ENCODE results near the gene EHHADH. TPM values are rescaled to one million over a fixed set of nuclear protein-coding genes. Genes with fewer than 3 reads are reported as not detected.
A peak's percentile ranks its signal among the peaks of the same experiment; 100 is the strongest.
"Not testable (repeated sequence)": the region's sequence is repeated elsewhere in the genome, so short reads cannot be mapped to it uniquely, and the experiment has no call there.

Gene EHHADH
- total RNA-seq = 1 to 10 TPM; 3.8 to 4.0 TPM

DNA sequence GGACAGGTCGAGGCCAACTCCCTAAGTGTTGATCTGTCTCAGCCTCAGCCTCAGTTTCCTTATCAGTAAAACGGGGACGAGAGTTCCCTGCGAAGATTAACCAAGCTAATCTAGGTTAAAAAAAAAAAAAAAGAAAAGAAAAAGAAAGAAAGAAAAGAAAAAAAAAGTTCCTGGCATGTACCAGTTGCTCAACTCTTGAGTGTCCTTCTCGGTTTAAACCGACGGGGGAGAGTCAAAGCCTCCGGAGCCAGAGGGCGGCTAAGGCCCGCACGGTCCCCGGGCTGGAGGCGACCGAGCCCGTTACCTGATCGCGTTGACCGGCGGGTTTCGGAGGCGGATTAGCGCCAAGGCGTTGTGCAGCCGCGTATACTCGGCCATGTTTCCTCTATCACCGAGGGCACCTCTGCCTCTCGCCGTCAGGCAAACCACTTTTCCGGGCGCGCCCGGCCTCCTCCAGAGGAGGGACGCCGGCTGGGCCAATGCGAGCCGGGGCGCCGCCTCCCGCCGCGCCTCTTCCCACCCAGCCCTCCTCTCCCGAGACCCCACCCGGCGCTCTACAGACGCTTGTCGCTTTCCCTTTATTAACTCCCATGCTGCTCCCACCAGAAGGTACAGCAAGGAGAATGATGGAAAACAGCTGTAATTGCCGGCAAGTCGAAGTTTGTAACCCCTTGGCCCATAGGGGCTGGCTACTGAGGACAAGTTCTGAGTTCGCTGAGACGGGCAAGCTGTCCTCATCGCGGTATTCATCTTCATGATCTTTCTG is at the start of gene EHHADH:
EHHADH (minus strand) TSS at position 405 of the 766 bp plus-strand sequence; CDS start at position 378, 27 bp downstream.
- CTCF ChIA-PET = interaction anchor here (1.4 kb wide), 1 partner anchor 9 kb away, joined by 3 read pairs; no protein-coding TSS in a partner anchor
- Mint-ChIP-seq H3K27ac (peak within 1 kb of the TSS; percentile 68), H3K27me3 (peaks cover 6% of the 10 kb centered on the region), H3K4me3 (peak within 1 kb of the TSS; percentile 71), H3K36me3 (peaks cover 3% of the 10 kb centered on the region), H3K9me3 (ENCODE audit: low read depth) (no peaks in the 10 kb centered on the region), H3K4me1 (peaks cover 5% of the 10 kb centered on the region)
- ATAC-seq (peak; percentile 99), DNase-seq (peak; percentile 76)

GRCh38 chr3:185299918-185300426 is 46.1 kb upstream of the EHHADH start:
- DNase-seq; CTCF ChIA-PET; H3K9me3 Mint-ChIP-seq (ENCODE audit: low read depth); ATAC-seq; H3K27ac Mint-ChIP-seq; H3K36me3 Mint-ChIP-seq; H3K27me3 Mint-ChIP-seq: not testable (repeated sequence)
- Mint-ChIP-seq H3K4me3 (peak overlapping the region; percentile 9), H3K4me1 (peaks cover 19% of the 10 kb centered on the region)

- DNase-seq (no peak), ATAC-seq (no peak)
- Mint-ChIP-seq H3K9me3 (ENCODE audit: low read depth) (no peaks in the 10 kb centered on the region), H3K27ac (no peak overlapping the region), H3K4me1 (peaks cover 19% of the 10 kb centered on the region), H3K27me3 (no peaks in the 10 kb centered on the region), H3K36me3 (peaks cover 4% of the 10 kb centered on the region), H3K4me3 (no peak overlapping the region)
- CTCF ChIA-PET = no interaction called here
Observed at GRCh38 chr3:185297867-185298266, 44.0 kb upstream of the EHHADH start.

DNA sequence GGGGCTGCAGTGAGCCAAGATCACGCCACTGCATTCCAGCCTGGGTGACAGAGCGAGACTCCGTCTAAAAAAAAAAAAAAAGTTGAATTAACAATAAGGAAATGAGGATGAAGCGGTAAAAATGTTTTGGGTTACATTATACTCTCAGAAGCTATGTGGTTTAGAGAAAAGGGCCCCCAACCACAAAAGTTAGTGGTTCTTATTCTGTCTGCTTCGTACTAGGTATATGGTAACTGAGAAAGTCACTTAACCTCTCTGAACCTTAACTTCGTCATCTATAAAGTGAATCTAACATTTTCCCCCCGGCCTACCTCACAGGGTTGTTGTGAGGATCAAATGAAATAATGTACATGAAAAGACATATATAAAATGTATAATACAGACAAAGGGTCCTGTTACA is 38.4 kb upstream of the EHHADH start:
- Mint-ChIP-seq H3K36me3 (peaks cover 10% of the 10 kb centered on the region), H3K27me3 (no peaks in the 10 kb centered on the region), H3K9me3 (ENCODE audit: low read depth) (no peaks in the 10 kb centered on the region), H3K27ac (no peak overlapping the region), H3K4me3 (no peak overlapping the region), H3K4me1 (peaks cover 18% of the 10 kb centered on the region)
- DNase-seq = no peak
- peak; percentile 51 for ATAC-seq
- CTCF ChIA-PET = interaction anchor here (1.1 kb wide), 1 partner anchor 16 kb away, joined by 6 read pairs; no protein-coding TSS in a partner anchor

DNA sequence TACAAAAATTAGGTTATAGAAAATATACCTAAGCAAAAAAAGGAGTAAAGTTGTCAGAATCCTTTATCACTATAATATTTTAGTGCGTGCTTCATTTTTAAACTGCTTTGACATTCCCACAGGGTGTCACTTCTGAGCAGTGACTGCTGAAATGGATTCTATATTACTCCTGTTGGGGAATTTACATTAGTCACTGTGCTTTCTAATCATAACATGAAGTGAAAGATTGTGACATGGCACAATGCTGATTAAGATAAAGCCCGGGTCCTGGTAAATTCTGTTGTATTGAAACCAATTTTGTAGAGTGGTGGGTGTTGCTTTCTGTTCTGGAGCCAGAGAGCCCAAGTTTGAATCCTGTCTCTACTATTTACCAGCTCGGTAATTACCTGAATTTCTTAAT is 36.4 kb upstream of the EHHADH start:
- Mint-ChIP-seq H3K36me3 (peaks cover 11% of the 10 kb centered on the region), H3K4me3 (no peak overlapping the region), H3K9me3 (ENCODE audit: low read depth) (no peaks in the 10 kb centered on the region), H3K27ac (no peak overlapping the region), H3K4me1 (peaks cover 20% of the 10 kb centered on the region), H3K27me3 (no peaks in the 10 kb centered on the region)
- no peak for ATAC-seq
- CTCF ChIA-PET = no interaction called here
- no peak for DNase-seq

DNA sequence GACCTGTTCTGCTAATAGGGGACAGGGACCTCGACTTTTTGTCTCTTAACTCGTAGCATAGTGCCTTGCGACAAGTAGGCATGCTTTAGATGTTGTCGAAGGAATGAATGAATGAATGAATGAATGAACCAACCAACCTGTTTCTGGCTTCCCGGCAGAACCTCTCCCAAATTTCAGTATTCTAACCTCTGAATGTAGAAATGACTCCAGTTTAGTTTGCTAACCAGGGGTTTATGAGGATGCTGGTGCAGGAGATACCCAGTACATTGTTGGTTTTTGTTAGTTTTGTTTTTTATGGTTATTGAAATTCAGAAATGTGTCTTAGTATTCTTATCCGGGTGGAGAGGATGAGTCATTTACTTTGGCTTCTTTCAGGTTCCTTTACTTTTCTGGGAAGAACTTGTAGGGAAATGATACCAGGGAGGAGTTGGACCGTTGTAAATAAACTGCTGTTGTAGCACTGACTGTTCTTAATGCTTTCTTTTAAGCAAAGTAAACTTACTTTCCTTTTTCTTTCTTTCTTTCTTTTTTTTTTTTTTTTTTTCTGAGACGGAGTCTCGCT is 29.6 kb upstream of the EHHADH start:
- Mint-ChIP-seq H3K36me3 (peaks cover 1% of the 10 kb centered on the region), H3K27ac (peak overlapping the region; percentile 93), H3K4me3 (peak overlapping the region; percentile 94), H3K27me3 (peaks cover 6% of the 10 kb centered on the region), H3K4me1 (peaks cover 35% of the 10 kb centered on the region), H3K9me3 (ENCODE audit: low read depth) (no peaks in the 10 kb centered on the region)
- ATAC-seq = no peak
- DNase-seq = no peak
- CTCF ChIA-PET = no interaction called here

GRCh38 chr3:185282696-185283373 is 29.0 kb upstream of the EHHADH start:
- DNase-seq (peak; percentile 97), ATAC-seq (peak; percentile 99)
- H3K36me3 Mint-ChIP-seq = peaks cover 1% of the 10 kb centered on the region
- CTCF ChIA-PET = no interaction called here
- peak overlapping the region; percentile 94 for H3K4me3 Mint-ChIP-seq
- peaks cover 6% of the 10 kb centered on the region for H3K27me3 Mint-ChIP-seq
- no peaks in the 10 kb centered on the region for H3K9me3 Mint-ChIP-seq (ENCODE audit: low read depth)
- peaks cover 35% of the 10 kb centered on the region for H3K4me1 Mint-ChIP-seq
- peak overlapping the region; percentile 93 for H3K27ac Mint-ChIP-seq

DNA sequence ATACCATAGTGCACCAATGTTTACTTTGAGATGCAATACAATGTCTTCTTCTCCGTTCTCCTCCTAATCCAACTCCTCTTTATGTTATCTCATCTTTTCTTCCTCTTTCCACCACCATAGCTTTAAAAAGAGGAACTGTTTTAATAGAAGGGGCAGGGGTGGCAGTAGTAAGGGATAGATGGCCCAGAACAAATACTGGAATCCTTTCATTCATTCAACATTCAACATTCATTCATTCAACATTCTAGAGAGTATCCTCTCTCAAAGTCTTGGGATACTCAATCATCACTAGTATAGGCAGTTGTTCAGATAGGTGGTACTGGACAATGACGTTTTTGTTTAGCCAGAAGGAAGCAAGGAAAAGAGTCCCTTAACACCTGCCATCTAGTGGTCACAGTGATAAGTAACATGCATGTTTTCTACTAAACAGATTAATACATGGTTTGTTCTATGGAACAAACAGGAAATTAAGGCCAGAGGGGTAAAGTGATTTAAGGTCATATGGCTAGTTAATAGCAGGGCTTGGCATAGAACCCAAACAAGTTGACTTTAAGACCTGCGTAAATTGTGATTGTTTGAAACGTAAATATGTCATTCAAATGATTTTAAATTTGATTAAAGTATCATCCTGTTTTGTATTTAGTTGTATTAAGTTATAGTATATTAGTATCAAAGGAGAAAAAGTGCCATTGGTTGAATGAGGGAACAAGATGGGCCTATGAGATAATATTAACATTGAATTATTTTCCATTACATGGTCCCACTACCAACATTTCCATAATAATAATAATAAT is 26.9 kb upstream of the EHHADH start:
- H3K4me3 Mint-ChIP-seq = no peak overlapping the region
- CTCF ChIA-PET = interaction anchor here (1.2 to 2.8 kb wide), 2 partner anchors 13 to 28 kb away, joined by 4 to 9 read pairs; no protein-coding TSS in a partner anchor
- peaks cover 1% of the 10 kb centered on the region for H3K36me3 Mint-ChIP-seq
- H3K27ac Mint-ChIP-seq = no peak overlapping the region
- H3K9me3 Mint-ChIP-seq (ENCODE audit: low read depth) = no peaks in the 10 kb centered on the region
- ATAC-seq (no peak), DNase-seq (no peak)
- peaks cover 35% of the 10 kb centered on the region for H3K4me1 Mint-ChIP-seq
- H3K27me3 Mint-ChIP-seq = peaks cover 12% of the 10 kb centered on the region

GRCh38 chr3:185279587-185280138 is 25.8 kb upstream of the EHHADH start:
- DNase-seq (no peak), ATAC-seq (no peak)
- Mint-ChIP-seq H3K27me3 (peaks cover 15% of the 10 kb centered on the region), H3K27ac (no peak overlapping the region), H3K36me3 (no peaks in the 10 kb centered on the region), H3K9me3 (ENCODE audit: low read depth) (no peaks in the 10 kb centered on the region), H3K4me3 (no peak overlapping the region), H3K4me1 (peaks cover 28% of the 10 kb centered on the region)
- CTCF ChIA-PET = interaction anchor here (2.6 to 2.8 kb wide), 2 partner anchors 12 to 29 kb away, joined by 8 to 9 read pairs; no protein-coding TSS in a partner anchor

GRCh38 chr3:185276415-185276814 is 22.6 kb upstream of the EHHADH start:
- no peak overlapping the region for H3K4me3 Mint-ChIP-seq
- peaks cover 6% of the 10 kb centered on the region for H3K4me1 Mint-ChIP-seq
- ATAC-seq (no peak), DNase-seq (no peak)
- H3K9me3 Mint-ChIP-seq (ENCODE audit: low read depth) = no peaks in the 10 kb centered on the region
- CTCF ChIA-PET = no interaction called here
- H3K27ac Mint-ChIP-seq = no peak overlapping the region
- peaks cover 28% of the 10 kb centered on the region for H3K27me3 Mint-ChIP-seq
- H3K36me3 Mint-ChIP-seq = no peaks in the 10 kb centered on the region

DNA sequence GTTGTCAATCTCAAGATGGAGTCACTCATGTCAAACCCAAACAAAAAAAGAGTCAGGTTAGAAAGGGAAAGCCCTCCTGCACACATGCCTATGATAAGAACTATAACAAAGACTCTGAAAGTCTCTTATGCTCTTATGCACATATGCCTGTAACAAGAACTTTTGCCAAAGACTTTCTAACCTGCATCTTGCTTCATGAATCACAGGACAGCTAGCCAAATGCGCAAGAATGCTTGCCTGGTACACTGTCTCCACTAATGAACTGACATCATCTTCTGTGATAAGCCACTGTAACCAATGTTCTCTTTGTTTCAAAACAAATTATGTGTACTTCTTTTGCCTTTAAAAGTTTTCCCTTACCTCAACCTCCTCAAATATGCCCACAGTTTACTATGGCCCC is 18.2 kb upstream of the EHHADH start:
- H3K27ac Mint-ChIP-seq = no peak overlapping the region
- no peaks in the 10 kb centered on the region for H3K9me3 Mint-ChIP-seq (ENCODE audit: low read depth)
- CTCF ChIA-PET = no interaction called here
- H3K36me3 Mint-ChIP-seq = no peaks in the 10 kb centered on the region
- H3K4me1 Mint-ChIP-seq = no peaks in the 10 kb centered on the region
- ATAC-seq = no peak
- no peak for DNase-seq
- no peak overlapping the region for H3K4me3 Mint-ChIP-seq
- H3K27me3 Mint-ChIP-seq = peaks cover 35% of the 10 kb centered on the region

GRCh38 chr3:185270956-185271332 is 17.1 kb upstream of the EHHADH start:
- no peak for DNase-seq
- CTCF ChIA-PET = interaction anchor here (0.9 kb wide), 1 partner anchor 37 kb away, joined by 6 read pairs; no protein-coding TSS in a partner anchor
- ATAC-seq = no peak

More at GRCh38 chr3:185270956-185271332, 17.1 kb upstream of the EHHADH start:
- H3K27ac Mint-ChIP-seq = no peak overlapping the region
- no peaks in the 10 kb centered on the region for H3K36me3 Mint-ChIP-seq
- no peak overlapping the region for H3K4me3 Mint-ChIP-seq
- H3K4me1 Mint-ChIP-seq = no peaks in the 10 kb centered on the region
- peaks cover 30% of the 10 kb centered on the region for H3K27me3 Mint-ChIP-seq
- no peaks in the 10 kb centered on the region for H3K9me3 Mint-ChIP-seq (ENCODE audit: low read depth)
